ENCODE measurements around the gene FCGR2B. TPM values are rescaled to one million over a fixed set of nuclear protein-coding genes. Genes with fewer than 3 reads are reported as not detected.

The FCGR2B gene
- total RNA-seq, 1 experiment from 2014 or later, result not detected

DNA sequence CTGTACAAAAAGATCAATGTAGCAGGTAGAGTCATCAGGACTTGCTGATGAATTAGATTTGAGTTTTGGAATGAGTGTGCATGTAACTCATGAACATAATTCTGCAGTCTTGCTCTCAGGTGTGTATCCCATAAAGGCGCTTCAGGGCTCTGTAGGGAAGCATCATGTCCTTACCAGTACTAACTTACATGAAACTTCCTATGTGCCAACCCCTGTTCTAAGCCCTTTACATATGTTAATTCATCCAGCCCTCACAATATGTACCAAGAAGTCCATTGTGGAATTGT is 56.3 kb downstream of the FCGR2B start:
- H3K9me3 ChIP-seq (ENCODE audit: control insufficient read depth, low read depth, low read length), result no peaks in the 10 kb centered on the region
- H3K23me2 ChIP-seq (ENCODE audit: insufficient read length, low read depth, low read length, poor library complexity, severe bottlenecking), result no peaks in the 10 kb centered on the region
- WGBS (ENCODE audit: extremely low coverage, insufficient read length, low lambda C conversion rate), result no CpG with 5 or more reads among the region's 1 CpG
- no peak for DNase-seq
- H3K9me3 Mint-ChIP-seq, result no peaks in the 10 kb centered on the region; a peak in 1 of 5 replicates
- no peaks in the 10 kb centered on the region for H3K36me3 Mint-ChIP-seq (ENCODE audit: insufficient read depth in 1 of 3, low read depth in 3 of 3)
- no peak overlapping the region for H2BK12ac ChIP-seq (ENCODE audit: insufficient read length, low read depth, low read length)
- H2AK5ac ChIP-seq (ENCODE audit: insufficient read length, low read length), result no peak overlapping the region
- H4K20me1 ChIP-seq (ENCODE audit: control insufficient read depth, insufficient read depth, insufficient read length), result no peaks in the 10 kb centered on the region
- H3K14ac ChIP-seq (ENCODE audit: insufficient read depth, low read length), result no peak overlapping the region
- H3K79me2 ChIP-seq (ENCODE audit: insufficient read depth, low read length), result no peaks in the 10 kb centered on the region
- no peaks in the 10 kb centered on the region; the same call in 1 of the 2 replicates for H3K27me3 ChIP-seq (ENCODE audit: insufficient read depth, low read length)
- no peak overlapping the region for H3K4me2 ChIP-seq (ENCODE audit: insufficient read depth, insufficient read length, low read length)
- H4K91ac ChIP-seq (ENCODE audit: insufficient read length, low read depth, low read length), result no peak overlapping the region
- H4K8ac ChIP-seq (replicated peaks; ENCODE audit: insufficient read length, low read depth, low read length), result no peak overlapping the region
- H2BK120ac ChIP-seq (ENCODE audit: low read depth, low read length, poor library complexity, severe bottlenecking), result no peak overlapping the region
- H3K4me3 Mint-ChIP-seq, result no peak overlapping the region
- H3K27ac Mint-ChIP-seq, result no peak overlapping the region
- no peak overlapping the region for H4K5ac ChIP-seq (ENCODE audit: insufficient read length, low read depth, low read length)
- no peak overlapping the region for H3K23ac ChIP-seq (ENCODE audit: insufficient read length, low read depth, low read length)
- H3T11ph ChIP-seq (ENCODE audit: low read length), result no peak overlapping the region
- H3K4me1 ChIP-seq (ENCODE audit: insufficient read depth, low read length), result no peaks in the 10 kb centered on the region
- TF ChIP-seq, protein P1, sequence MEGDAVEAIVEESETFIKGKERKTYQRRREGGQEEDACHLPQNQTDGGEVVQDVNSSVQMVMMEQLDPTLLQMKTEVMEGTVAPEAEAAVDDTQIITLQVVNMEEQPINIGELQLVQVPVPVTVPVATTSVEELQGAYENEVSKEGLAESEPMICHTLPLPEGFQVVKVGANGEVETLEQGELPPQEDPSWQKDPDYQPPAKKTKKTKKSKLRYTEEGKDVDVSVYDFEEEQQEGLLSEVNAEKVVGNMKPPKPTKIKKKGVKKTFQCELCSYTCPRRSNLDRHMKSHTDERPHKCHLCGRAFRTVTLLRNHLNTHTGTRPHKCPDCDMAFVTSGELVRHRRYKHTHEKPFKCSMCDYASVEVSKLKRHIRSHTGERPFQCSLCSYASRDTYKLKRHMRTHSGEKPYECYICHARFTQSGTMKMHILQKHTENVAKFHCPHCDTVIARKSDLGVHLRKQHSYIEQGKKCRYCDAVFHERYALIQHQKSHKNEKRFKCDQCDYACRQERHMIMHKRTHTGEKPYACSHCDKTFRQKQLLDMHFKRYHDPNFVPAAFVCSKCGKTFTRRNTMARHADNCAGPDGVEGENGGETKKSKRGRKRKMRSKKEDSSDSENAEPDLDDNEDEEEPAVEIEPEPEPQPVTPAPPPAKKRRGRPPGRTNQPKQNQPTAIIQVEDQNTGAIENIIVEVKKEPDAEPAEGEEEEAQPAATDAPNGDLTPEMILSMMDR (conservative IDR thresholded peaks at IDR 0.05), result no peak
- peaks cover 45% of the 10 kb centered on the region for H3K27me3 Mint-ChIP-seq (ENCODE audit: low read depth)
- H3K9ac ChIP-seq (ENCODE audit: extremely low read depth, insufficient read length, low read length), result no peak overlapping the region
- H3K4ac ChIP-seq (ENCODE audit: low read depth, low read length), result no peak overlapping the region
- H2BK5ac ChIP-seq (ENCODE audit: insufficient read length, low read length), result no peak overlapping the region
- no peak overlapping the region for H3K56ac ChIP-seq (ENCODE audit: insufficient read length, low read depth, low read length)
- H2BK15ac ChIP-seq (ENCODE audit: low read depth, low read length), result no peak overlapping the region
- no peak overlapping the region for H3K18ac ChIP-seq (ENCODE audit: insufficient read length, low read depth, low read length)
- no peaks in the 10 kb centered on the region for H3K79me1 ChIP-seq (ENCODE audit: insufficient read depth, low read depth, low read length, poor library complexity, severe bottlenecking)
- H3K4me1 Mint-ChIP-seq, result no peaks in the 10 kb centered on the region; a peak in 1 of 4 replicates
- no peak overlapping the region for H3K27ac ChIP-seq (ENCODE audit: insufficient read length, low read depth, low read length)
- H2AFZ ChIP-seq (ENCODE audit: low read length), result no peak overlapping the region
- no peak overlapping the region for H2BK20ac ChIP-seq (ENCODE audit: low read depth, low read length, poor library complexity, severe bottlenecking)

Data from H9 (cell line).